ENCODE measurements around the gene ADRB1. TPM values are rescaled to one million over a fixed set of nuclear protein-coding genes. Genes with fewer than 3 reads are reported as not detected.

Gene ADRB1
- total RNA-seq, 5 donors from 2014 or later (not counting 1 experiment from before 2014, with no cell fraction given) = 0.09 to 0.90 (median 0.30) TPM

DNA sequence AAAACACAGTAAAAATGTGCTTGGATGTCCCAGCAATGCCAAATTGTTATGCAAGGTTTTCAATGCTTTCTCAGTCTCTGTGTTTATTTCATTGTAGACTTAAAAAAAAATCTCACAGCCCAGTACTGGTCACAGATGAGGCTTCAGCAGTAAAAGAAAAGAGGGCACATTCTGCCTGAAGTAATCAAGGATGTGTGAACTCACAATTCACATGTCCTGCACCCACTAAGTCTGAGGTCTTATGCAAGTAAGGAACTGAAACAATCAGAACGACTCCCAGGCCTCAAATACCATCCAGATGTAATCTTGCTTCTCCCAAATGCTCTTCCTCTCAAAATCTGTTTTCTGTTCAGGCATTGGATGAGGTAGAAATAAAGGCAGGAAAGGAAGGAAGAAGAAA, 33.7 kb downstream of the ADRB1 start:
- Mint-ChIP-seq H3K4me3 (no peak overlapping the region), H3K36me3 (no peaks in the 10 kb centered on the region), H3K4me1 (peaks cover 10 to 16% (median 11%) of the 10 kb centered on the region in 3 donors), H3K9me3 (no peaks in the 10 kb centered on the region), H3K27me3 (peaks cover 3% of the 10 kb centered on the region in 2 donors), H3K27ac (no peak overlapping the region)
- Histone ChIP-seq H3K36me3 (ENCODE audit: control insufficient read depth in 2 of 2, extremely low read depth in 1 of 2, insufficient read depth in 1 of 2, low read length in 1 of 2) (no peaks in the 10 kb centered on the region), H3K4me1 (ENCODE audit: control insufficient read depth in 1 of 2, extremely low read depth in 1 of 2, insufficient read depth in 2 of 2, low read length in 2 of 2) (peaks cover 10 to 11% of the 10 kb centered on the region in 2 experiments), H3K27ac (ENCODE audit: low read length) (no peak overlapping the region), H3K9me3 (no peaks in the 10 kb centered on the region), H3K4me3 (ENCODE audit: control insufficient read depth in 1 of 2, extremely low read depth in 1 of 2, low read length in 1 of 2) (no peak overlapping the region), H3K27me3 (replicated peaks in 1 of 2; ENCODE audit: control insufficient read depth in 2 of 2, extremely low read depth in 1 of 2, insufficient read depth in 2 of 2, low read length in 1 of 2) (no peaks in the 10 kb centered on the region)
- DNase-seq = no peak
- ChIA-PET POLR2A (no interaction called here), CTCF (interaction anchor here in 1 of 2 donors (0.5 kb wide), 1 partner anchor 116 kb away, joined by 6 read pairs; no protein-coding TSS in a partner anchor)
- WGBS (ENCODE audit: insufficient coverage) = no CpG with 5 or more reads among the region's 1 CpG
- no peak for ATAC-seq (replicated peaks in 1 of 4)

DNA sequence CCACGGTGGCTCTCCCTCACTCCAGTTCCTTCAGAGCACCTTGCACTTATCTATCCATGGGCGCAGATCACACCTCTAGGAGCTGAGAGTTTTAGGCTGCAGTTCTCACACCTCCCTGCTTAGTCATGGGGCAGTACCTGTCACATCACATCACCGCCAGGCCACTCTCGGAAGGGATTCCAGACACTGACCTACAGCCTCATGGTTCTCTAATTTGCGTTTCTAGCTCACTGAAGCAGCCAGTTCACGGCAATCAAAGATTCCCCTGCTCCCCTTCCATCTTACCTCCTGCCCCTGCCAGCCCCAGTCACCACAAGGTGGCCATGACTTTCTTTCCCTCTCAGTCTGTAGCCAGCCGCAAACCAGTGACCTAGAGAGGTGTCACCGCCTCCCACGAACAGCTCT, 34.2 kb downstream of the ADRB1 start:
- no peaks in the 10 kb centered on the region for H3K9me3 ChIP-seq
- H3K4me1 ChIP-seq (ENCODE audit: control insufficient read depth in 1 of 2, extremely low read depth in 1 of 2, insufficient read depth in 2 of 2, low read length in 2 of 2) = peaks cover 9 to 10% of the 10 kb centered on the region in 2 experiments
- no peak overlapping the region for H3K4me3 Mint-ChIP-seq
- ChIA-PET CTCF (interaction anchor here in 1 of 2 donors (0.5 kb wide), 1 partner anchor 115 kb away, joined by 6 read pairs; no protein-coding TSS in a partner anchor), POLR2A (no interaction called here)
- H3K9me3 Mint-ChIP-seq = no peaks in the 10 kb centered on the region
- DNase-seq (no peak), ATAC-seq (replicated peaks in 1 of 4) (no peak)
- peaks cover 10 to 12% (median 11%) of the 10 kb centered on the region in 3 donors for H3K4me1 Mint-ChIP-seq
- no peak overlapping the region for H3K27ac Mint-ChIP-seq
- H3K4me3 ChIP-seq (ENCODE audit: control insufficient read depth in 1 of 2, extremely low read depth in 1 of 2, low read length in 1 of 2) = no peak overlapping the region
- H3K27ac ChIP-seq (ENCODE audit: low read length) = no peak overlapping the region
- no peaks in the 10 kb centered on the region for H3K36me3 ChIP-seq (ENCODE audit: control insufficient read depth in 2 of 2, extremely low read depth in 1 of 2, insufficient read depth in 1 of 2, low read length in 1 of 2)
- peaks cover 3% of the 10 kb centered on the region in 2 donors for H3K27me3 Mint-ChIP-seq
- H3K36me3 Mint-ChIP-seq = no peaks in the 10 kb centered on the region
- no peaks in the 10 kb centered on the region for H3K27me3 ChIP-seq (replicated peaks in 1 of 2; ENCODE audit: control insufficient read depth in 2 of 2, extremely low read depth in 1 of 2, insufficient read depth in 2 of 2, low read length in 1 of 2)
- WGBS (ENCODE audit: insufficient coverage) = 94% methylated on average over 7 of the region's 9 CpGs

DNA sequence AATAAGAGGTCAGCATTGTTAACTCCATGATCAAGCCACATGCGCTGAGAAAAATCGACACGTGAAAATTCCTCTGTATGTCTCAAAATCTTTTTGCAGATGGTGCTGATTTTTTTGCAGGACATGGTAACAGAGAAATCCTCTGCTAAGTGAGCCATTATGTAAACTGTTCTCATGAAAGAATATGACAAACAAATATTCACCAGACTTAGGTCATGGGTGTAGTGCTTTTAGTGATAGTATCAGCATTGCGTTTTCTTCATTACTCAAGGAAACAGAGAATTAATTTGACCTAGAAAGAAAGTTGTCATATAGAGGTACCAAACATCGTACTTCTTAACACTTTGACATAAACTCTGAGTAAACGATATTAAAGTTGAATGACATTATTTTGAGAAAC, 34.7 kb downstream of the ADRB1 start:
- Mint-ChIP-seq H3K36me3 (no peaks in the 10 kb centered on the region), H3K4me3 (no peak overlapping the region), H3K9me3 (no peaks in the 10 kb centered on the region), H3K27me3 (peaks cover 3% of the 10 kb centered on the region in 2 donors), H3K4me1 (peaks cover 8 to 9% (median 9%) of the 10 kb centered on the region in 3 donors), H3K27ac (no peak overlapping the region)
- ChIA-PET CTCF (no interaction called here), POLR2A (no interaction called here)
- no CpG with 5 or more reads among the region's 6 CpGs for WGBS (ENCODE audit: insufficient coverage)
- H3K27me3 ChIP-seq (replicated peaks in 1 of 2; ENCODE audit: control insufficient read depth in 2 of 2, extremely low read depth in 1 of 2, insufficient read depth in 2 of 2, low read length in 1 of 2) = no peaks in the 10 kb centered on the region
- ATAC-seq (replicated peaks in 1 of 4) (no peak), DNase-seq (no peak)
- H3K4me1 ChIP-seq (ENCODE audit: control insufficient read depth in 1 of 2, extremely low read depth in 1 of 2, insufficient read depth in 2 of 2, low read length in 2 of 2) = peaks cover 8 to 10% of the 10 kb centered on the region in 2 experiments
- no peak overlapping the region for H3K27ac ChIP-seq (ENCODE audit: low read length)
- H3K9me3 ChIP-seq = no peaks in the 10 kb centered on the region
- H3K4me3 ChIP-seq (ENCODE audit: control insufficient read depth in 1 of 2, extremely low read depth in 1 of 2, low read length in 1 of 2) = no peak overlapping the region
- H3K36me3 ChIP-seq (ENCODE audit: control insufficient read depth in 2 of 2, extremely low read depth in 1 of 2, insufficient read depth in 1 of 2, low read length in 1 of 2) = no peaks in the 10 kb centered on the region

DNA sequence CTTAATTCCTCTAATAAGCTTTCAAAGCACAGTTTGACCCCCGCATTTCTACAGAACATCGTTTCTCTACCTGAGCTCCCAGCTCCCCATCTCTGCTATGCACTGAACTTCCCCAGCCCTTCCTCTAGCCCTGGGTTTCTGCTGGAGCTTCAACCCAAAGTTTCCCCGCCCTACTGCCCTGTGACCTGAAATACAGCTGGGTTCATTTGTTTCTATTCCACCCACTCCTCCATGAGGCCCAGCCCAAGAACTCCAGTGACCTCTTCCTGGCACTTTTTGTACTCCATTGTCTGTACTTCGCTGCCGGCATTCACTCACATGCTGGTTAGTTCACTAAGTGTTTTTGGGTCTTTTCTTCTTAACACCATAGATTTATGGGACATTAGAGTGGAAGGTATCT, 35.8 kb downstream of the ADRB1 start:
- ChIA-PET CTCF (no interaction called here), POLR2A (interaction anchor here in 1 of 2 donors (0.6 kb wide), 1 partner anchor 55 kb away, joined by 3 read pairs; no protein-coding TSS in a partner anchor)
- DNase-seq (no peak), ATAC-seq (replicated peaks in 1 of 4) (no peak)
- Mint-ChIP-seq H3K27me3 (peaks cover 3% of the 10 kb centered on the region in 2 donors), H3K36me3 (no peaks in the 10 kb centered on the region), H3K9me3 (no peaks in the 10 kb centered on the region), H3K27ac (no peak overlapping the region), H3K4me3 (no peak overlapping the region), H3K4me1 (no peaks in the 10 kb centered on the region)
- 91% methylated on average over 3 of the region's 5 CpGs for WGBS (ENCODE audit: insufficient coverage)
- no peak overlapping the region for H3K4me3 ChIP-seq (ENCODE audit: control insufficient read depth in 1 of 2, extremely low read depth in 1 of 2, low read length in 1 of 2)
- no peaks in the 10 kb centered on the region for H3K27me3 ChIP-seq (replicated peaks in 1 of 2; ENCODE audit: control insufficient read depth in 2 of 2, extremely low read depth in 1 of 2, insufficient read depth in 2 of 2, low read length in 1 of 2)
- peaks cover 0 to under 1% of the 10 kb centered on the region in 2 experiments for H3K4me1 ChIP-seq (ENCODE audit: control insufficient read depth in 1 of 2, extremely low read depth in 1 of 2, insufficient read depth in 2 of 2, low read length in 2 of 2)
- no peaks in the 10 kb centered on the region for H3K36me3 ChIP-seq (ENCODE audit: control insufficient read depth in 2 of 2, extremely low read depth in 1 of 2, insufficient read depth in 1 of 2, low read length in 1 of 2)
- no peak overlapping the region for H3K27ac ChIP-seq (ENCODE audit: low read length)
- no peaks in the 10 kb centered on the region for H3K9me3 ChIP-seq

DNA sequence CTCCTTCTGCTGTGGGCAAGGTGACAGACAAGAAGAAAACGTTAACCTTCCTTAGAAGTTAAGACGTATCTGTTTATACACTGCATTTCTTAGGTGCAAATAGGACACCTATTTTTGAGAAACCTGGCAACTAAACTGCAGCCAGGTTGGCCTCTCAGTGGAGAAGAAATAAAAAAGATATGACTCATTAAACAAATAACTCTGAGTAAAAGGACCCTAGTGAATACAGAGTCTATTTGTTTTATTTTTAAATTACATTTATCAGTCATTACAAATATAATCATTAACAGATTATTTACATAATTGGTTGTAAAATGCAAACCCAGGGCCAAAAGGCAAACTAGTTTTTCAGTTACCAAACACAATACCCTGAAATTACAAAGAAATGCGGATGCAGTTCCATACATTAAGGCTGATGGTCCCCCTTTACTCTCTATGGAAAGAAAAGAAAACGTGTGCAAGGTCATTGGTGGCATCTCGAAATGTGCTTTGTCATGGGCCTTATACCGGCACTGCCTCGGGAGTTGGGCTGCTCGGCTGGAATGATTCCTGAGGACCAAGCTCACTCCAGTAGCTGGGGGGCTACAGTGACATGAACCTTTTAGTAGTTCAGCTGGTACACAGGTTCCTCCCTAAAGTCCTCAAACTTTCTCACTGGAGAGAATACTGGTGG, 38.4 kb downstream of the ADRB1 start:
- no peak overlapping the region for H3K4me3 ChIP-seq (ENCODE audit: control insufficient read depth in 1 of 2, extremely low read depth in 1 of 2, low read length in 1 of 2)
- H3K27ac Mint-ChIP-seq = no peak overlapping the region
- H3K4me1 Mint-ChIP-seq = no peaks in the 10 kb centered on the region
- H3K36me3 ChIP-seq (ENCODE audit: control insufficient read depth in 2 of 2, extremely low read depth in 1 of 2, insufficient read depth in 1 of 2, low read length in 1 of 2) = no peaks in the 10 kb centered on the region
- H3K4me3 Mint-ChIP-seq = no peak overlapping the region
- peaks cover 3 to 5% of the 10 kb centered on the region in 2 donors for H3K27me3 Mint-ChIP-seq
- CTCF ChIA-PET = no interaction called here
- H3K4me1 ChIP-seq (ENCODE audit: control insufficient read depth in 1 of 2, extremely low read depth in 1 of 2, insufficient read depth in 2 of 2, low read length in 2 of 2) = no peaks in the 10 kb centered on the region
- H3K27ac ChIP-seq (ENCODE audit: low read length) = no peak overlapping the region
- DNase-seq (no peak), ATAC-seq (replicated peaks in 1 of 4) (no peak)
- 96% methylated on average over 6 of the region's 8 CpGs for WGBS (ENCODE audit: insufficient coverage)
- H3K27me3 ChIP-seq (replicated peaks in 1 of 2; ENCODE audit: control insufficient read depth in 2 of 2, extremely low read depth in 1 of 2, insufficient read depth in 2 of 2, low read length in 1 of 2) = no peaks in the 10 kb centered on the region
- POLR2A ChIA-PET = no interaction called here
- no peaks in the 10 kb centered on the region for H3K36me3 Mint-ChIP-seq
- no peaks in the 10 kb centered on the region for H3K9me3 ChIP-seq
- no peaks in the 10 kb centered on the region for H3K9me3 Mint-ChIP-seq

DNA sequence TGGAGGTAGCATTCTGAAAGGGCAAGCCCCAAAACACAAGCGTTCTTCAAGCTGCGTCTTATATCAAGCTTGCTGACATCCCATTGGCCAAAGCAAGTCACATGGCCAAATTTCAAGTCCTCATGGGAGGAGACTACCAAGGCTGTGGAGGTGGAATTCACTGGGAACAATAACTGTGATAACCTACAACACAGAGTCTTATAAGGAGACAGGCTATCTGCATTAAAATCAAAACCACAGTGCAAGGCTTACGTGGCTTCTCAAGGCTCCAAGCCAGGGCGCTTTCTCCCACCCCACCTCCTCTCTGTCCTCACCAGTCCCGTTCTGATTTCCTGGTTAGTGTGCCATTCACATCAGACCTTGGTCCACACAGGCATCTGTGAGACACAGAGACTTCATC, 39.4 kb downstream of the ADRB1 start:
- no peak for DNase-seq
- Histone ChIP-seq H3K36me3 (ENCODE audit: control insufficient read depth in 2 of 2, extremely low read depth in 1 of 2, insufficient read depth in 1 of 2, low read length in 1 of 2) (no peaks in the 10 kb centered on the region), H3K4me1 (ENCODE audit: control insufficient read depth in 1 of 2, extremely low read depth in 1 of 2, insufficient read depth in 2 of 2, low read length in 2 of 2) (no peaks in the 10 kb centered on the region), H3K4me3 (ENCODE audit: control insufficient read depth in 1 of 2, extremely low read depth in 1 of 2, low read length in 1 of 2) (no peak overlapping the region), H3K27ac (ENCODE audit: low read length) (no peak overlapping the region), H3K9me3 (no peaks in the 10 kb centered on the region), H3K27me3 (replicated peaks in 1 of 2; ENCODE audit: control insufficient read depth in 2 of 2, extremely low read depth in 1 of 2, insufficient read depth in 2 of 2, low read length in 1 of 2) (no peaks in the 10 kb centered on the region)
- Mint-ChIP-seq H3K36me3 (no peaks in the 10 kb centered on the region), H3K27ac (no peak overlapping the region), H3K9me3 (no peaks in the 10 kb centered on the region), H3K4me1 (no peaks in the 10 kb centered on the region), H3K4me3 (no peak overlapping the region), H3K27me3 (peaks cover 3 to 5% of the 10 kb centered on the region in 2 donors)
- POLR2A ChIA-PET = no interaction called here
- ATAC-seq (replicated peaks in 1 of 4) = peak in 2 of 4 experiments; percentile 26 to 68
- CTCF ChIA-PET = no interaction called here
- WGBS (ENCODE audit: insufficient coverage) = 75% methylated on average over 4 of the region's 5 CpGs
